CD4-positive, alpha-beta T cell treated with Interleukin-21 for 1 hour (primary cell): ENCODE results near the gene PIP5KL1.
"Not testable (repeated sequence)": the region's sequence is repeated elsewhere in the genome, so short reads cannot be mapped to it uniquely, and the experiment has no call there.

Source experiments
- DNase-seq: peaks from one replicate; pipeline ENCODE4 v3.0.0-alpha.2; 2020

PIP5KL1 gene

DNA sequence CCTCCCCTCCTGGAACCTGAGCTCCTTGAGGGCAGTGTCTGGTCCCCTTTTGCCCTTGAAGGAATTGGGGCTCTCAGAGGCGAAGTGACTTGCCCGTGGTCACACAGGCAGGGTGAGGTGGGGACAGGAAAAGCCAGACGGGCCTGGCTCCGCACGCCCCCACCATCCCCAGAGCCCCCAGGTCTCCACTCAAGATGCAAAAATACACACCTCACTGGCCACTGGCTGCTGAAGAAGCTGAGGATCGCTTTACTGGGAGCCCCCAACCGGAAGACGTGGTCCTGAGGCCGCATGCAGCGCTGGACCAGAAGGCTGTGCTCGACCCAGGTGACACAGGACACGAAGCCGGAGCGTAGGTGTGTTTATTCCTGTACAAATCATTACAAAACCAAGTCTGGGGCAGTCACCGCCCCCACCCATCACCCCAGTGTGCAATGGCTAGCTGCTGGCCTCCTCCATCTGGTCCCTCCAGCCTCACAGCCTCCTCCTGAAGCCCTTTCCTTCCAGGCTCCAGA is 45.5 kb downstream of the PIP5KL1 start:
- DNase-seq: no peak

DNA sequence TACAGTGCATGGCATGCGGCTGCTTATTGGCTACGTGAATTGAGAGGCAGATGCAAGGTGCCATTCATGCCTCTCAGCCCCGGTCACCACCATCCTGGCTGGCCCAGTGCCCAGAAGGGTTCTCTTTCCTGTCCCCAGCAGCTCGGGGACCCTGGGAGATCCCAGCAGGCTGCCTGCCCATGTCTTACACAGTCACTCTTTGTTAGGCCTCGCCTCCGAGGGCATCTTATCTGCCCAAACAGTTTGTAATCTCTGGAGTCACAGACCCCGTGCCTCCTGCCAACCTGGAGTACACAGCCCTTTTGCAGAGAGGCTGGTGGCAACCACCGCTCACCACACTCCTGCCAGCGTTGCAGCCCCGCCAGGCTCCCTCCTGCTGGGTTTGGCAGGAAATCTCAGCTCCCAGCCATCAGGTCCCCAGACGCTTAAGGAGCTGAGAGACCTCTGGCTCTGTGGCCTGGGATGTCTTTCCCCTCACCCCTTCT is 46.1 kb downstream of the PIP5KL1 start:
- DNase-seq: no peak

DNA sequence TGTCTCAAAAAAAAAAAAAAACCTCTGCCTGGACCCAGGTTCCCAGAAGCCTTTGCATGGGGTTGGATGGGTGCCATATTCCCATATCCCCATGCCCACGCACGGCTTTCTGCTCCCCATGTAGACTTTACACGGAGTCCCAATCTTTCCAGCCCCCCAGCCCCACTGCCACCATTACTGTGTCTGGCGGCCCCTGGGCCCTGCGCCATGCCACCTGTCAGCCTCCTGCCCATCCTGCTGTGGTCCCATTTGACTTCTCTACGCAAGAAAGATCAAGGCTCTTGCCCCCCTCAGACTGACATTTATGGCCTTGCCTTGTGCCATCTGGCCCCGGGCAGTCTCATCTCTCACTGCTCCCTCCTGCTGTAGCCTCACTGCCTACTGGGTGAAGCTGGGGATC is 46.6 kb downstream of the PIP5KL1 start:
- no peak for DNase-seq

DNA sequence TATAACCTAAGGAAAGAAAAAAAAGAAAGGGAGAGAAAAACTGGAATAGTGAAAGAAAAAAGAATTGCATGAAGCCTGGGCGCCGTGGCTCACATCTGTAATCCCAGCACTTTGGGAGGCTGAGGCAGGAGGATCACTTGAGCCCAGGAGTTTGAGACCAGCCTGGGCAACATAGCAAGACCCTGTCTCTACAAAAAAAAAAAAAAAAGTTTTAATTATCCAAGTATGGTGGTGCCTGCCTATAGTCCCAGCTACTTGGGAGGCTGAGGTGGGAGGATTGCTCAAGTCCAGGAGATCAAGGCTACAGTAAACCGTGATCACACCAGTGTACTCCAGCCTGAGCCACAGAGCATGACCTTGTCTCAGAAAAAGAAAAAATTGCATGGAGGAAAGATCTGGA is 48.9 kb downstream of the PIP5KL1 start:
- DNase-seq: not testable (repeated sequence)

DNA sequence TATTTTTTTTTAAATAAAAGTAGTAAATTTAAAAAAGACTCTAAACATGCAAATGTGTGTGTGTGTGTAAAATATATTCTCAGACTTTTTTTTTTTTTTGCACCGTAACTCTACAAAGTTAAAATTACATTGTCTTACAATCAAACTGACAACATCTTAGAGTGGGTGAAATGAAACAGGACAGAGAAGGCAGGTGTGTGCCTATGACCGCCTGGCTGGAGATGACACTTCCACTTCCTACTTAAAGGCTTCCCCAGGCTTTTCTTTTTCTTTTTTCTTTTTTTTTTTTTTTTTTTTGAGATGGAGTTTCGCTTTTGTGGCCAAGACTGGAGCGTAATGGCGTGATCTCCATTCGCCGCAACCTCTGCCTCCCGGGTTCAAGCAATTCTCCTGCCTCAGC is 50.4 kb downstream of the PIP5KL1 start:
- DNase-seq: no peak

DNA sequence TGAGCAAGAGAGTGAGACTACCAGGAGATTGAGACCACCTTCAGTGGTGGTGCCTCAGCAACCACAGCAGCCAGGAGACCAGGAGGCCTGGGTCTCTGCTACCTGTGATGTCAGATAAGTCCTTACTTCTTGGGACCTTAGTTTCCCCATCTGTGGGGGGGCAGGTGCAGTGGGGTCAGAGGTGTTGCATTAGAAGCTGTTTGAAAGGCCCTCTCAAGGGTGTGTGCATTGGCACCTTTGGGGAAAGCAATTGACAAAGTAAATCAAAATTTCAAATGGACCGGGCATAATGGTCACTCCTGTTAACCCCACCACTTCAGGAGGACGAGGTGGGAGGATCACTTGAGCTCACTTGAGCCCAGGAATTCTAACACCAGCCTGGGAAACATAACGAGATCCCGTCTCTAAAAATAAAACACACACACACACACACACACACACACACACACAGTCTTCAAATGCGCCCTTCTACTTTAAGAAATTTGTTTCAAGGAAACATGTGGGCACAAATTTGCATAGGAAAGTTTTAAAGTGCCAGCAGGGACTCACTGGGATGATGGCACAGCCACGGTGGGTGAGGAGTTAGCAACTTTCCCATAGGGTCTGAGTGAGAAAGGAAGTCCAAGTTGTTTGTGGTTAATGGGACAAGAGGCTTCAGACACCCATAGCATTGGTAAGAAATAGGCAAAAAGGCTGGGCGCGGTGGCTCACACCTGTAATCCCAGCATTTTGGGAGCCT is 51.8 kb downstream of the PIP5KL1 start:
- no peak for DNase-seq

DNA sequence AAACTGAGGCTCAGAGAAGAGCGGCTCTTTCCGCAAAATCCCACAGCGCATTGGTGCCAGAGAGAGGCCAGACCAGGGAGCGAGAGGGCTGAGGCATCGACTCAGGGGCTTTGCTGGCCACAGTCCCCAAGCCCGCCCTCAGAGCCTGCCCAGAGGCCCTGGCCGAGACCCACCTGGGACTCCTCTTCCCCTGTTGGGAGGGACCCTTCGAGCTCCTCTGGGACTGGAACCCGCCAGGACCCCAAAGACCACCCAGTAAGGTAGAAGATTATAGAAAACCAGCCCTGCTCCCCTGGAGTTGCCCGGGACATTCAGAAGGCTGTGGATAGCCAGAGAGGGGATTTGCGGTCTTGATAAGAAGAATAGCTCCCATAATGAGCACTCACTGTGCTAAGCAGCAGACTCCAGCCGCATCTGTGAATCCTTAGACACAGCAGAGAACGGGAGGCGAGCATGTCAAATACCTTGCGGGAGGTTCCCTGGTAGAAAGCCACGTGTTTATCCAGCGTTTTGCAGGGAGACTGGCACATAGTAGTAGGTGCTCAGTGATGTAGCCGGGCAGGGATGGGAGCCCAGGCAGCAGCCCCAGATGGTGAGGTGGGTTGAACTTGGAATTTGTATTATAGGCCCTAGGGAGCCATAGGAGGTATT is 52.5 kb downstream of the PIP5KL1 start:
- no peak for DNase-seq

DNA sequence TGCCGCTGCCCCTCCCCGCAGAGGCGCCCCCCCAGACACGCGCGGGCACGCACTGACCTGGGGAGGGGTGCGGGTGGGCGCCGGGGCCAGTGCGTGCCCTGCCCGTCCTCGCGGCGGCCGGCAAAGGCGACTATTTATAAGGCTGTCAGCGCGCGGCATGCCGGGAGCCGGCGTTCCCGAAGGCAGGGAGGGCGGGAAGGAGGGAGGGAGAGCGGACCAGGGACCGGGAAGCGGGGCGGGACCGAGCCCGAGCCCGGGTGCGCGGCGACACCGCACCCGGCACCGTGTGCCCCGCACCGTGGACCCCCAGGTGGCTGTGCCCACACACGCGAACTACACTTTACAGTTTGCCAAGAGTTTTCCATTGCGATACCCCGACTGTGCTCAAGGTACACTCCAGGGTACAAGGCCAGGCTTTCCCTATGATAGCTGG is 53.0 kb downstream of the PIP5KL1 start, which contains the start of gene AK1:
Gene AK1 (minus strand): TSS at position 110 of the 433 bp plus-strand sequence. CDS start 3,058 bp downstream, outside the sequence.
- DNase-seq: no peak

DNA sequence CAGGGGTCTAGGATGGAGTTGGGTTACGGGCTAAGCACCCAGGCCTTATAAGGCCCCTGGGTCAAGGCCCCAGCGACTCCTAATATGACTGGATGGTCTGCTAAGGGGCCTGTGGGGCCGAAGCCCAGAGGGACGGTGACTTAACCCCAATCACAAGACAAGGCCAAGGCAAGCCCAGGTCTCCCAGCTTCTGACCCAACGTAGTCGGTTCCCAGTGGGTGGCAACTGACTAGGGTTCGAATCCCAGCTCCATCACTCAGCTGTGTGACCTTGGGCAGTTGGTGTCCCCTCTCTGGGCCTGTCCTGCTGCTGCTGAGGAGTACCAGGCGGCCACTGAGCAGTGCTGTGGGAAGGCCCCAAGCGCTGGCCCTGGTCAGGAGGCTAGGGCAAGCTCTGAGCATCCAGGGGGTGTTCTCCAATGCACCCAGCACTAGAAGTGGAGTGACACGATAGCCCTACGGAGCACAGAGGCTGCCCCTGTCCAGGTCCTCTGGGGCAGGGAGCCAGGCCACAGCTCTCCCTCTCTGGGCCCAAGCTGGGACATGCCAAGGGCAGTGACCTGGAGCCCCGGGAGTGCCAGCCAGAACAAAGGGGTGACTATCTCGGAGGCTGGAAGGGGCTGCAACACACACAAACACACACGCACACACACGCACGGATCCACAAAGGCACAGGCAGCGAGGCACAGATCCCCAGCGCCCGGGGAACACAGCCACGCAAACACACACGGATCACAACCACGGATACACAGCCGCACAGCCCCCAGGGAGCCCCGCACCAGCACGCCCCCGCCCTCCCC is 53.6 kb downstream of the PIP5KL1 start:
- no peak for DNase-seq

DNA sequence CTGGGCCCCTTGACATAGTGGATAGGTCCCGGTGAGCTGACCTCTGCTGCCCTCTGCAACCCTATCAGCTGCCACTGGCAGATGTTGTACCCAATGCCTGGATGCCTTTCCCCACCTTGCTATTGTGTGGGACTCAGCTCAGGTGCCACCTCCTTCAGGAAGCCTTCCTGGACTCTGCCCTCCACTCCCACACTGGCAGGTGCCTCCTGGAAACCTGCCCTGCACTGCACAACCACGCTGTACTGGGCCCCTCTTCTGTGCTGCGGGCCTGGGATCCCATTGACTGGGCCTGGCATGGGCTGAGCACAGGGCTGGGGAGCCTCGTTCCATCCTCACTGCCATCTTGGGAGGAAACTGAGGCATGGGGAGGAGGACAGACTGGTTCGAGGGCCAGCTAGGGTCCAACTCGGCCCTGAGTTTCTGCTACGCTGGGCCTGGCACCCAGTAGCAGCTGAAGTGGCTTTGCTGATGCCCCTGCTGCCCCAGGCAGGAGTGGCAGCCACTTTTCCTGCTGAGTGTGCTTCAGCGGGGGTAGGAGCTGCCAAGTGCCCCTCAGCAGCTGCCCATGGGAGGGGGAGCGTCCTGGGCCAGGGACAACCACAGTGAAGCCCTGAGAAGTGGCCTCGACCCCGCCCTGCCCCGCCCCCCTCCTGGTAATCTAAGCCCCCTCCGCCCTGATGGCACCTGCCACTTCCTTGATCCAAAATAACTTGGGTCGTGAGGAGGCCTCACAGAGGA is 54.4 kb downstream of the PIP5KL1 start:
- no peak for DNase-seq

DNA sequence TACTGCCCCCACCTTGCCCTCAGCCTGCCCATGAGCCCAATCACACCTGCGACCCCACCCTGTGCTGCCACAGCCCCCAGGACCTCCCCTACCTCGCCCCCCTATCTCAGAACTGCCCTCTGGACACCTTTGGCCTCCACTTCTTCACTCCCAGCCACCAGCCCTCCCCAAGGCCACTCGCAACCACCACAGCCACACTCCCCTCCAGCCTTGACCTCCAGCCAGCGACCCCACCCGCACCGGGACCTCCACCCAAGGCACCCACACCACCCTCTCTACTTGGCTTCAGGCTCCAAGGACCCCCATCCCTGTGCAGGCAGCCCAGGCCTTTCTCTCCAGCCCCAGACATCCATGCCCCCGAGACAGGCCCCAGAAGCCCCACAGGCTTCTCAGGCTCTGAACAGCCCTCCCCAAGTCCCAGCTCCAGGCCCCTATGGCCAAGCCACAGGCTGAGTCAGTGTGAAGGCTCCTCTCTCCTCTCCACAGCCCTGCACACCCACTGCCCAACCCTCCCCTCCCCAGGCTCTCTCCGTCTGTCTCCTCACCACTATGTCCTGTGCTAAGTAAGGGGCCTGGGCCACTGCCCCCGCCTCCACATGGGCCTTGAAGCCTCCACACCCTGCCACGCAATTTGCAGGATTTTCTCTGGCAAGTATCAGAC is 55.1 kb downstream of the PIP5KL1 start:
- DNase-seq: no peak

DNA sequence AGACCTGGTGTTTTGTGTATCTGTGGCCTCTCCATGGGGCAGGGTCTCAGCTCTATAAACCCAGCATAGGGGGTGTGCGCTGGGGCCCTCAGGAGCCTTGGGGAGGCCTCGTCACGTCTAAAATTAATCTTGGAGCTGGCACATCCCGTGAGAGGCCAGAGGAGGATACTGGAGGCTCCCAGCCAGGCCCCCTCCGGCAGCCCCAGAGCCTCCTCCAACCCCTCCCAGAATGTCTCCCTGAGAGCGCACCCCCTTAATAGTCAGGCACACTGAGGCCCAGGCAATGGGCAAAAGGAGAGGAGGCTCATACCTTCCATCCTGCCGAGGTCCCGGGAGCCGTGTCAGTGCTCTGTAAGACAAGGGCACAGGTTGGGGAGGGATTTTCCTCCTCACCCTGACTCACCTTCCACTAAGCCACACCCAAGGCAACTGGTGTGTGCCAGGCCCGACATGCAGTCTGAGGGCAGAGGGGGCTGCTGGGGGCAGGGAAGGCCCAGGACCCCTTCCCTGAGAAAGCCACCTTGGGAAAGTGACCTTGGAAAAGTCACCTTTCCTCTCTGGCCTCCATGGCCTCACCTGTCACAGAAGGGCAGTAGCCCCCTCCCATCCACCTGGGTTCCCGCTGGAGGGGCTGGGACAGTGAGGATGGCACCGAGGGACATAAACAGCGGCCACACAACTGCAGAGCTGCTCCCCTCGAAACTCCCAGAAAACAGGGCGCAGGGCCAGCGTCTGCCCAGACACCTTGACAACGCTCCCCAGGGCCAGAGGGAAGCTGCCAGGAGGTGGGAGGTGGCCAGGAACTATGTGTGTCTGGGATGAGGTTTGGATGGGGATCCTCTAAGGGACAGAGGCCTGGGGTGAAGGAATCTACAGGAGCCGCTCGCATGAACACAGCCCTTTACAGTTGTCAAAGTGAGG is 56.0 kb downstream of the PIP5KL1 start:
- no peak for DNase-seq

DNA sequence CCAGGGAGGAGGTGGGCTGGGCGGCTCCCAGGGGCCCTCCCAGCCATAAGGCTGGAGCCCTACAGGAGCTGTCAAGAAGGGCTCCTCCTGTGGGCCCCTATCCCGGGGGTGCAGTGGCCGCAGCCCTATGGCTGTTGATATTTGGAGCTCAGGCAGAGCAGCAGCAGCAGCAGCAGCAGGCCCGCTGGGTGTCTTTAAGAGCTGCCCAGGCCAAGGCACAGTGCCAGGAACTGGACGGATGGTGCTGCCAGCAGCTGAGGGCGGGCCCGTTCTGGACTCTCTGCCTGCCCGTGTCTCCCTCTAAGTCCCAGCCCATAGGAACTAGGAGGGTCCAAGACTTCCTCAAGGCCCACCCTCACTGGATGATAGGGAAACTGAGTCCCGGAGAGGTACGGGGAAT is 56.7 kb downstream of the PIP5KL1 start:
- DNase-seq: no peak

DNA sequence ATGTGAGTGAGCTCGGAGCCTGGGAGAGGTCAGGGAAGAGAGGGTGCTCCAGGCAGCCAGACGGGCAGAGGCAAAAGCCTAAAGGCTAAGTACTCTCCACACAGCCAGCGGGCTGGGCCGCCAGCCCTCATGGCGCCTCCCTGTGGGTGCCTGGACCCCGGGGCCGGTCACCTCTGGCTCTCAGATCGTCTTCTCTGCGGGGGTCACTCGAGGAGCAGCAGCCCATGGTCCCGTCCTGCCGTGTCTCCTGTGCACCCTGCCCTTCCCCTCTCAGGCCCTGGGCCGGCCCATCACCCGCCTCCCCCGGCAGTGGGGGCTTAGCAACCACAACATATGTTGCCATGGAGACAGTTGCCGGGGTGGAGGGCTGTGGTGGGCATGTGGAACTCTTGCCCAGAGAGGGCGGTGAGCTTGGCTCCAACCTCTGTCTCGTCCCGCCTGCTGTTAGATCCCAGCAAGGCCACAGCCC is 57.3 kb downstream of the PIP5KL1 start:
- DNase-seq: no peak

DNA sequence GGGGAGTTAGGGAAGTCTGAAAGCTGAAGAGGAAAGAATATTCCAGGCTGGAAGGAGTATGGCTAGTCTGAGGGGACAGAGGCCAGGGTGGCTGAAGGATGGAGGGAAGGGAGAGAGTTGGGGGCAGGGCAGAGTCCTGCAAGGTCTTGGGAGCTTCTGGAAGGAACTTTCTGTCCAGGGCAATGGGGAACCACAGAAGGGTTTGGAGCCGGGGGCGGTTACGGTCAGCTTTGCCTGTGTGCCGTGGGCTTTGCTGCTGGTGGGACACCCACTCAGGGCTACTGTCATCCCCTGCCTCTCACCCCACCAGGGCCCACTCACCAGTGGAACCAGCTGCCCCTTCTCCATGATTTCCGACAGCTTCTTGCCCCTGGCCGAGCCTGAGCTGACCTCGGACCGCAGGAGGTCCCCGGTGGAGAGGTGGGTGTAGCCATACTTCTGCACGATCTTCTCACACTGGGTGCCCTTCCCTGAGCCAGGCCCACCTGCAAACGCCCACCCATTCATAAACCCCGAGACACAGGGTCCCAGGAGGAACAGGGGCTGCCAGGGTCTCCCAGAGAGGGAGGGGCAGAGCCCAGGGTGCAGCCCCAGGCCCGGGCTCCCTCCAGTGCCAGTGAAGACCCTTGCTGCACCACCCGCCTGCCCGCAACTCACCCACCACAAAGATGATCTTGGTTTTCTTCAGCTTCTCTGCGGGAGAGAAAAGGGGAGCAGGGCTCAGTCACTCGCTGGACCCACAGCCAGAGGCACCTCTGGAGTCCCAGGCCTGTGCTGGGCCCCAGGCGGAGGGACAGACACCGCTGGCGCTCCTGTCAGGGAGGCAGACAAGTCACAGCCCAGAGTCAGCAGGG is 58.0 kb downstream of the PIP5KL1 start:
- no peak for DNase-seq

DNA sequence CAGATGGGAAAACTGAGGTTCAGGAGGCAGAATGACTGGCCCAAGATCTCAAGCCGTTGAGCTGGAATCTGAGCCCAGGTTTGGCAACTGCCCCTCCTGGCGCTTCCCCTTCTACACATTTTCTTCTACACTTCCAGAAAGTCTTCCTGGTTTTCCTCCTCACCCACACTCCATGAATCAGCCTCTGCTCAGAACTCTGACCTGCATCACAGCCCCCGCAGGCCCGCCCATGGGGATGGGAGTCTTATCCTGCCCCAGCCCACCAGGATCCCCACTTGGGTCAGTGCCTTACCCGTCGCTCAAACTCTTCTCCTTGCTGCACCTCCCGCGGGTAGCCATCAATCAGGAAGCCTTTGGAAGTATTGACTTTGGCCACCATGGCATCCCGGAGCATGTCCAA is 59.0 kb downstream of the PIP5KL1 start:
- DNase-seq: no peak

DNA sequence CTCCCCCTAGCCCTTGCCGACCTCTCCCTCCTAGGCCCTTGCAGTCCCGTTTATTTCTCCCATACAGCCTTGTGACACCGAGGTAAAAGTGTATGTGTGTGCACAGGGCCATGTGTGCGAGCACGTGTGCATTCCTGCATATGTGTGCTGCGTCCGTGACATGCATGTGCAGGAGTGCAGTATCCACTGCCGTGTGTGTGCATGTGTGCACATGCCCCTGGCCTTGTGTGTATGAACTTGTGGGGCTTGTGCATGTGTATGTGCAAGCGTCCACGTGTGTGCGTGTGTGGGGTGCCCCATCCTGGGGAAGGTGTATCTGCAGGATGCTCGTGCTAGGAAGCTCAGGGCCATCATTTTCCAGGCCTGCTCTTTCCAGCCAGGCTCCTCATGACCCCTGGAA is 59.7 kb downstream of the PIP5KL1 start:
- no peak for DNase-seq
